ENCODE results near the gene APH1A. TPM values are rescaled to one million over a fixed set of nuclear protein-coding genes. Genes with fewer than 3 reads are reported as not detected.

APH1A gene
- total RNA-seq, 1 experiment from 2014 or later = 109 TPM

DNA sequence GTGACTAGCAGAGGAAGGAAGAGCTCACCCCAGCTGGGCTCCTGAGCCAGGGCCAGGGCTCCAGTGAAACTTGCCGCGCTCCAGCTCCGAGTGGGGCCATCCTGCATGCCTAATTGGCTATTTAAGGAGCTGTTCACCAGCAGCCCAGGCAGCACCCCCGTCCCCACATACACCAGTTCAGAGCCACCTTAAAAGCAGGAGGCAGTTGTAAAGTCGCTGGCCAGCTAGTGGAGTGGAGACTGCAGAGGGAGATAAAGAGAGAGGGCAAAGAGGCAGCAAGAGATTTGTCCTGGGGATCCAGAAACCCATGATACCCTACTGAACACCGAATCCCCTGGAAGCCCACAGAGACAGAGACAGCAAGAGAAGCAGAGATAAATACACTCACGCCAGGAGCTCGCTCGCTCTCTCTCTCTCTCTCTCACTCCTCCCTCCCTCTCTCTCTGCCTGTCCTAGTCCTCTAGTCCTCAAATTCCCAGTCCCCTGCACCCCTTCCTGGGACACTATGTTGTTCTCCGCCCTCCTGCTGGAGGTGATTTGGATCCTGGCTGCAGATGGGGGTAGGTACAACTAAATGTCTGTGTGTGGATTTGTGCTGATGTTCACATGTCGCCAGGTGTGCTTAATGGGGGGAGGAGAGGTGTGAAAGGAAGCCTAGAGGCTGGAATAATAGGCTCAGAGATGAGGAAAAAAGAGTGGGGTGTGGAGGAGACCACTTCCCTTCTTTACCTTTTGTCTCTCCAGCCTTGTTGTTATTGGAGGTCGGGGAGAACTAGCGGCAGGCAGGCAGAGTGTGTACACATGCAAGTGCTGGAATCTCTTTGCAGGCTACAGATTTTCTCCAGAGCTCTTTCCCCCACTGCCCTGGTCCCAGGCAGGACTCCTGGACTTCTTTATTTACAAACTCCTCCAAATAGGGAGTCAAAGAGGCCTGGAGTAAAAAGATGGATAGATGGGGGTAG lies 10.9 kb downstream of the APH1A start, which contains the start of gene CA14:
Gene CA14 (plus strand): TSS at position 151 of the 962 bp plus-strand sequence. CDS start 355 bp downstream, at position 506.
- intact Hi-C loops (cut with micrococcal nuclease) = loop anchor here (5.0 to 10.0 kb wide), 5 partner anchors 64 to 739 kb away; partner anchors contain the start of gene PRPF3
- no peaks in the 10 kb centered on the region for H4K20me1 ChIP-seq (ENCODE audit: insufficient read depth)
- BruUV-seq (replicated peaks) = no TSS peak
- no peak within 1 kb of the TSS for H3K4me2 ChIP-seq (ENCODE audit: low read length)
- H3K36me3 ChIP-seq (ENCODE audit: control insufficient read depth in 1 of 2, insufficient read depth in 2 of 2, low read length in 2 of 2) = no peaks in the 10 kb centered on the region
- H3K27ac ChIP-seq (ENCODE audit: low read depth, low read length) = no peak within 1 kb of the TSS
- no peaks in the 10 kb centered on the region for H3K9me2 ChIP-seq (ENCODE audit: insufficient read depth)
- no peaks in the 10 kb centered on the region for H3K27me3 ChIP-seq (ENCODE audit: insufficient read depth, low read length)
- no peaks in the 10 kb centered on the region for H3K79me2 ChIP-seq (ENCODE audit: insufficient read depth, low read length)
- DNase-seq (ENCODE audit: low read depth, low spot score) (no peak), ATAC-seq (no peak)
- no peak within 1 kb of the TSS for H2AFZ ChIP-seq (ENCODE audit: low read depth, low read length, poor library complexity, severe bottlenecking)
- no peak for TF ChIP-seq ZBTB33 (IDR thresholded peaks at IDR 0.05; ENCODE audit: extremely low read depth, insufficient replicate concordance, low read length)
- TF ChIP-seq TCF7L2 (IDR thresholded peaks at IDR 0.05; ENCODE audit: borderline replicate concordance, extremely low read depth, insufficient read depth, insufficient read length) = no peak
- peaks cover 27 to 52% of the 10 kb centered on the region in 2 experiments for H3K4me1 ChIP-seq (ENCODE audit: control insufficient read depth in 1 of 2, insufficient read depth in 2 of 2, low read length in 2 of 2)
- H3K9me3 ChIP-seq (ENCODE audit: control insufficient read depth in 1 of 2, insufficient read depth in 1 of 2, low read depth in 1 of 2, low read length in 2 of 2) = no peaks in the 10 kb centered on the region
- CTCF ChIA-PET = interaction anchor here (1.0 to 2.3 kb wide), 2 partner anchors 24 to 738 kb away, joined by 3 to 11 read pairs; no protein-coding TSS in a partner anchor
- H3K9ac ChIP-seq (ENCODE audit: low read length) = no peak within 1 kb of the TSS
- H3K4me3 ChIP-seq (replicated peaks in 1 of 2; ENCODE audit: low read depth in 1 of 2, low read length in 2 of 2) = no peak within 1 kb of the TSS
- POLR2A ChIA-PET = no interaction called here
- RAD21 ChIA-PET (ENCODE audit: low non-redundant PET in 1 of 2, low total read pairs in 2 of 2, uncharacterized antibody in 2 of 2, unreplicated experiment in 2 of 2) = no interaction called here
